ENCODE results near the gene DNASE1L1.

DNA sequence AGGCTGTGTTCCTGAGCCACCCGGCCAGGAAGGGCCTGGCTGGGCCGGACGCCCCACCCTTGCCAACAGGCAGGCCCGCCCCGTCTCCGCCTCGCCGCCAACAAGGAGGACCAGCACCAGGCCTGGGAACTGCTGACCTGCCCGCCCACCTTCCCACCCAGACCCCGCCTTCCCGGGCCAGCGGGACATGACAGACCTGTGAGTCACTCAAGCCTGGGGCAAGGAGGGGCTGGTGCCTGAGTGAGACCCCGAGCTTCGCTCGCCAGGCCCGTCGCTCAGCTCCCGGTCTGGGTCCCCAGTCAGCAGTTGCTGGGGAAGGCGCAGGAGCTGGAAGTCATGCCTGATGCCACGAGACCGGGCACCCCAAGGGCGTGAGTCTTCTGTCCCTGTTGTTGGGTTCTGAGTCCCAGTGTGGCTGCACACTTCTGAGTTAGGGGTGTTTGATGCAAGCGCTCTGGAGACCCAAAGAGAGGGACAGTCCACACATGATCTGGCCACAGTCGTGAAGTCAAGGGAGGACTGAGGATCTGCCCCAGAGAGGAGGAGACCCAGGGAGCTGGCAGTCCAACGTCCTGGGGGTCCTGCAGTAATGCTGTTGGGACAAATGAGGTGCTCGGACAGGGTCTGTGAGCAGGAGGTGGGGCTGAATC, at the start of gene DNASE1L1:
- TF ChIP-seq, protein P1, sequence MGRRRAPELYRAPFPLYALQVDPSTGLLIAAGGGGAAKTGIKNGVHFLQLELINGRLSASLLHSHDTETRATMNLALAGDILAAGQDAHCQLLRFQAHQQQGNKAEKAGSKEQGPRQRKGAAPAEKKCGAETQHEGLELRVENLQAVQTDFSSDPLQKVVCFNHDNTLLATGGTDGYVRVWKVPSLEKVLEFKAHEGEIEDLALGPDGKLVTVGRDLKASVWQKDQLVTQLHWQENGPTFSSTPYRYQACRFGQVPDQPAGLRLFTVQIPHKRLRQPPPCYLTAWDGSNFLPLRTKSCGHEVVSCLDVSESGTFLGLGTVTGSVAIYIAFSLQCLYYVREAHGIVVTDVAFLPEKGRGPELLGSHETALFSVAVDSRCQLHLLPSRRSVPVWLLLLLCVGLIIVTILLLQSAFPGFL (CRISPR knock-in tag; IDR thresholded peaks at IDR 0.05) = no peak
- no peak for TF ChIP-seq SRF (IDR thresholded peaks at IDR 0.05; ENCODE audit: low read depth, low read length)
- TF ChIP-seq RBM22 (optimal IDR thresholded peaks at IDR 0.05; ENCODE audit: low read length) = no peak
- peak in 1 of 2 experiments; percentile 58; a peak in 2 of 4 replicates for TF ChIP-seq POLR2A (IDR thresholded peaks at IDR 0.05; ENCODE audit: insufficient read depth in 1 of 2, low read depth in 2 of 2, low read length in 2 of 2)

Measured in HepG2 (cell line).